Motor neuron (in vitro differentiated cells): ENCODE data around the gene PNPLA1. TPM values are rescaled to one million over a fixed set of nuclear protein-coding genes. Genes with fewer than 3 reads are reported as not detected.

Source experiments
- ATAC-seq, 8 experiments: fragments of 200-7000 bp; cut with Tn5 transposase; replicated peaks in 6 of 8; 2 replicates each; pipeline ENCODE4 v1.8.0; 2021; ENCODE audit warnings: mild to moderate bottlenecking in 8 of 8, moderate library complexity in 8 of 8
- H3K27ac ChIP-seq, 2 donors: fragments of 250-450 bp; sonication (Bioruptor Pico); 2 replicates each; pipeline ENCODE4 v1.9.0; 2021; ENCODE audit warnings: antibody characterized with exemption in 2 of 2, mild to moderate bottlenecking in 2 of 2, moderate library complexity in 1 of 2
- H3K4me1 ChIP-seq, 2 donors: fragments of 250-450 bp; sonication (Bioruptor Pico); replicated peaks in 1 of 2; 2 replicates each; pipeline ENCODE4 v1.6.1; 2021; ENCODE audit warnings: antibody characterized with exemption in 2 of 2, mild to moderate bottlenecking in 2 of 2, moderate library complexity in 1 of 2
- H3K4me3 ChIP-seq, 5 donors: fragments of 250-450 bp; sonication (Bioruptor Pico); 2 replicates each; pipeline ENCODE4 v1.9.0; 2021; ENCODE audit warnings: antibody characterized with exemption in 5 of 5, mild to moderate bottlenecking in 5 of 5, moderate library complexity in 4 of 5
- WGBS, 10 experiments: fragments of 450-650 bp; shearing (Covaris generic); methylation state at CpG; one replicate each; pipeline ENCODE4 v1.0.0; 2022; 5-methylcytosine and 5-hydroxymethylcytosine counted together
- in situ Hi-C, 9 experiments: fragments of 400-800 bp; cut with MboI; loops; one replicate each; pipeline ENCODE4 v1.15.0; 2021; ENCODE audit warnings: low sequenced_read_pairs in 9 of 9, low pct_unique_long_range_greater_than_20kb in 2 of 9; ENCODE audit not compliant: unreplicated experiment in 9 of 9
- total RNA-seq, 8 experiments: library from RNA; unstranded; fragments of 300-600 nt; gene quantifications; 2 replicates each; pipeline versions ENCODE4 v1.2.3 to v1.2.4, GENCODE V29; 2022

The PNPLA1 gene
- total RNA-seq, 8 experiments from 2014 or later = 0.07 to 0.56 (median 0.17) TPM; not detected in 3

GRCh38 chr6:36353411-36353915, 83.6 kb downstream of the PNPLA1 start:
- WGBS, 10 experiments = 10 to 80% (median 49%) methylated on average over 1 to 4 of the region's 4 CpGs
- ATAC-seq = peak in 5 of 8 experiments; percentile 59 to 87 (median 69)
- H3K4me3 ChIP-seq = no peak overlapping the region
- H3K4me1 ChIP-seq = peaks cover 4 to 10% of the 10 kb centered on the region in 2 donors
- H3K27ac ChIP-seq = no peak overlapping the region
- in situ Hi-C loops = loop anchor here in 3 of 9 experiments (25.0 kb wide), 1 partner anchor 216 kb away; the partner anchor contains the start of gene MAPK13 (in 3 of the 3)

- WGBS, 10 experiments = 43 to 100% (median 75%) methylated on average over 2 to 4 of the region's 4 CpGs; no CpG with 5 or more reads in 1 of the 10 experiments
Observed at GRCh38 chr6:36355819-36356218, 86.0 kb downstream of the PNPLA1 start.

GRCh38 chr6:36357872-36358225, 88.0 kb downstream of the PNPLA1 start:
- H3K27ac ChIP-seq = no peak overlapping the region
- no peak overlapping the region for H3K4me3 ChIP-seq
- 67 to 100% (median 96%) methylated on average over 1 to 3 of the region's 3 CpGs; no CpG with 5 or more reads in 3 of the 10 experiments for WGBS, 10 experiments
- peaks cover 2 to 8% of the 10 kb centered on the region in 2 donors for H3K4me1 ChIP-seq
- in situ Hi-C loops = loop anchor here in 3 of 9 experiments (25.0 kb wide), 1 partner anchor 221 kb away; the partner anchor contains the start of gene MAPK13 (in 3 of the 3)
- peak in 1 of 8 experiments; percentile 6 for ATAC-seq

More at GRCh38 chr6:36355819-36356218, 86.0 kb downstream of the PNPLA1 start:
- in situ Hi-C loops = loop anchor here in 3 of 9 experiments (25.0 kb wide), 1 partner anchor 219 kb away; the partner anchor contains the start of gene MAPK13 (in 3 of the 3)
- ATAC-seq = no peak
- H3K4me1 ChIP-seq = peaks cover 4 to 8% of the 10 kb centered on the region in 2 donors
- no peak overlapping the region for H3K4me3 ChIP-seq
- no peak overlapping the region for H3K27ac ChIP-seq

Other genes with a start within 250 kb of the PNPLA1 start
- gene SLC26A8, start 245.4 kb upstream of the PNPLA1 start, total RNA-seq = under 1 TPM in 7 of 8 experiments, not detected in 1; 0.05 to 0.61 (median 0.22) TPM
- 10 to 100 TPM; 14.7 to 52.3 (median 21.9) TPM for gene MAPK14, start 242.3 kb upstream of the PNPLA1 start, total RNA-seq
- gene MAPK13, start 139.5 kb upstream of the PNPLA1 start, total RNA-seq = 1 to 10 TPM in 3 of 8 experiments, under 1 TPM in 5; 0.42 to 6.8 (median 0.90) TPM
- gene BRPF3, start 73.3 kb upstream of the PNPLA1 start, total RNA-seq = 10 to 100 TPM in 7 of 8 experiments, 1 to 10 TPM in 1; 8.9 to 32.4 (median 15.9) TPM
- gene BNIP5, start 66.8 kb downstream of the PNPLA1 start, total RNA-seq = under 1 TPM in 5 of 8 experiments, not detected in 3; 0.05 to 0.45 (median 0.14) TPM
- 10 to 100 TPM in 1 of 8 experiments, 1 to 10 TPM in 1, under 1 TPM in 4, not detected in 2; 0.29 to 10.8 (median 0.41) TPM for gene ETV7, start 117.6 kb downstream of the PNPLA1 start, total RNA-seq
- under 1 TPM; 0.05 to 0.87 (median 0.30) TPM for gene PXT1, start 172.8 kb downstream of the PNPLA1 start, total RNA-seq
- 10 to 100 TPM; 27.8 to 68.1 (median 37.1) TPM for gene KCTD20, start 172.9 kb downstream of the PNPLA1 start, total RNA-seq